Endothelial cell (in vitro differentiated cells): ENCODE measurements around the gene GPN3. TPM values are rescaled to one million over a fixed set of nuclear protein-coding genes. Genes with fewer than 3 reads are reported as not detected.
"Not testable (repeated sequence)": the region's sequence is repeated elsewhere in the genome, so short reads cannot be mapped to it uniquely, and the experiment has no call there.

Experiments
- DNase-seq: peaks from one replicate; pipeline ENCODE4 v3.0.0; 2021; ENCODE audit warnings: low spot score
- H3K27ac Mint-ChIP-seq: one replicate; pipeline ENCODE4 v1.8.0; 2021; ENCODE audit warnings: mixed read lengths, inconsistent platforms; ENCODE audit not compliant: unreplicated experiment
- H3K27me3 Mint-ChIP-seq: one replicate; pipeline ENCODE4 v1.8.0; 2021; ENCODE audit warnings: mild to moderate bottlenecking, moderate library complexity, mixed read lengths, inconsistent platforms; ENCODE audit not compliant: unreplicated experiment
- H3K36me3 Mint-ChIP-seq: one replicate; pipeline ENCODE4 v1.8.0; 2021; ENCODE audit warnings: mild to moderate bottlenecking, low read depth, mixed read lengths, inconsistent platforms; ENCODE audit not compliant: unreplicated experiment
- H3K4me1 Mint-ChIP-seq: one replicate; pipeline ENCODE4 v1.8.0; 2021; ENCODE audit warnings: mild to moderate bottlenecking, mixed read lengths, inconsistent platforms; ENCODE audit not compliant: unreplicated experiment
- H3K4me3 Mint-ChIP-seq: one replicate; pipeline ENCODE4 v1.8.0; 2021; ENCODE audit warnings: mild to moderate bottlenecking, mixed read lengths, inconsistent platforms; ENCODE audit not compliant: unreplicated experiment
- H3K9me3 Mint-ChIP-seq: one replicate; pipeline ENCODE4 v1.8.0; 2021; ENCODE audit warnings: mixed read lengths, inconsistent platforms; ENCODE audit not compliant: unreplicated experiment
- CTCF ChIP-seq: fragments of 200-600 bp; sonication (generic); IDR thresholded peaks from one replicate; pipeline ENCODE4 v1.5.0; 2021; ENCODE audit warnings: antibody characterized with exemption; ENCODE audit not compliant: unreplicated experiment
- total RNA-seq: library from RNA; stranded (reverse); fragmentation: NEBNext Ultra II Directional; extraction: Animal tissue kit (Norgen Biotek cat#: 25700); gene quantifications from one replicate; pipeline ENCODE4 v1.2.1, GENCODE V29; 2021; ENCODE audit not compliant: unreplicated experiment

GPN3 gene
- total RNA-seq, 1 donor from 2014 or later, result 20.4 TPM

GRCh38 chr12:110465024-110465423, 3.0 kb downstream of the GPN3 start:
- DNase-seq, result no peak
- H3K4me3 Mint-ChIP-seq, result no peak overlapping the region
- peaks cover 11% of the 10 kb centered on the region for H3K4me1 Mint-ChIP-seq
- no peaks in the 10 kb centered on the region for H3K9me3 Mint-ChIP-seq
- peaks cover 11% of the 10 kb centered on the region for H3K36me3 Mint-ChIP-seq
- no peak overlapping the region for H3K27ac Mint-ChIP-seq
- TF ChIP-seq CTCF, result no peak
- peaks cover 5% of the 10 kb centered on the region for H3K27me3 Mint-ChIP-seq

- H3K4me3 Mint-ChIP-seq, H3K4me1 Mint-ChIP-seq, H3K27me3 Mint-ChIP-seq, DNase-seq, H3K36me3 Mint-ChIP-seq, H3K9me3 Mint-ChIP-seq, H3K27ac Mint-ChIP-seq: not testable (repeated sequence)
These were observed 6.9 kb downstream of the GPN3 start for GRCh38 chr12:110461189-110461588.

- H3K36me3 Mint-ChIP-seq, result peaks cover 9% of the 10 kb centered on the region
- no peak overlapping the region for H3K27ac Mint-ChIP-seq
- no peaks in the 10 kb centered on the region for H3K9me3 Mint-ChIP-seq
- H3K4me3 Mint-ChIP-seq, result no peak overlapping the region
- DNase-seq, result no peak
- no peaks in the 10 kb centered on the region for H3K27me3 Mint-ChIP-seq
- no peak for TF ChIP-seq CTCF
- H3K4me1 Mint-ChIP-seq, result no peaks in the 10 kb centered on the region
These were observed 9.3 kb downstream of the GPN3 start for GRCh38 chr12:110458756-110459155.

GRCh38 chr12:110453569-110454296, 14.3 kb downstream of the GPN3 start:
- Mint-ChIP-seq H3K4me1 (peaks cover 10% of the 10 kb centered on the region), H3K27me3 (peaks cover 11% of the 10 kb centered on the region), H3K36me3 (peaks cover 10% of the 10 kb centered on the region), H3K4me3 (peak overlapping the region; percentile 5), H3K27ac (no peak overlapping the region), H3K9me3 (no peaks in the 10 kb centered on the region)
- no peak for DNase-seq
- TF ChIP-seq CTCF, result no peak

- DNase-seq, result no peak
- Mint-ChIP-seq H3K4me1 (peaks cover 13% of the 10 kb centered on the region), H3K27me3 (peaks cover 13% of the 10 kb centered on the region), H3K4me3 (peak overlapping the region; percentile 90), H3K27ac (no peak overlapping the region), H3K36me3 (peaks cover 10% of the 10 kb centered on the region), H3K9me3 (no peaks in the 10 kb centered on the region)
- no peak for TF ChIP-seq CTCF
These were observed 16.8 kb downstream of the GPN3 start for GRCh38 chr12:110451263-110451662.
